Subcutaneous adipose tissue (tissue), 4 donors: ENCODE measurements around the gene C1QTNF7. TPM values are rescaled to one million over a fixed set of nuclear protein-coding genes. Genes with fewer than 3 reads are reported as not detected.

Experiments used
- CTCF ChIP-seq: fragments of 450-650 bp; IDR thresholded peaks from one replicate; pipeline ENCODE4 v1.5.1; 2016; ENCODE audit warnings: low read depth, mild to moderate bottlenecking, control low read depth, antibody characterized with exemption, moderate library complexity
- total RNA-seq, 4 donors: library from RNA; depleted of rRNA; stranded (reverse); fragments of >200 nt; gene quantifications; one replicate each; pipeline ENCODE4 v1.1.0, GENCODE V29; 2016

C1QTNF7 gene
- 10 to 100 TPM; 12.4 to 19.0 (median 18.6) TPM for total RNA-seq

DNA sequence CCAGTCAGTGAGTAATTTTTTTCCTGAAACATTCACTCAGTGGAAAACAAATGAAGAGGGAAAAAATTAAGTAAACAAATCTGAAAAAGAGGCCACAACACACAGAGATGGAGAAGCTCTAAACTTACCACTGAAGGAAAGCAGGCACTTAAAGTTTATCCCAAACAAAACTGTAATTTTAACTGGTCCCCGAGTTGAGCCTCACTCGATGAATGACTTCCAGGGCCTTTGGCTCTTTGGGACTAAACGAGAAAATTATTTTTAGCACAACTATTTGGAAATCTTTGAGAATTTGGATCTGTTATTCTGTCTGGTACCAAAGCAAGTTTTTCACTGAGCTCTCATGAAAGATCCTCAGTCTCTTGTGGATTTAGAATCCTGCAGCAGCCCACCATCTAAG is at the start of gene C1QTNF7:
Gene C1QTNF7 (plus strand): TSS at position 333 of the 400 bp plus-strand sequence. CDS start 7,711 bp downstream, outside the sequence.
- TF ChIP-seq CTCF: no peak

DNA sequence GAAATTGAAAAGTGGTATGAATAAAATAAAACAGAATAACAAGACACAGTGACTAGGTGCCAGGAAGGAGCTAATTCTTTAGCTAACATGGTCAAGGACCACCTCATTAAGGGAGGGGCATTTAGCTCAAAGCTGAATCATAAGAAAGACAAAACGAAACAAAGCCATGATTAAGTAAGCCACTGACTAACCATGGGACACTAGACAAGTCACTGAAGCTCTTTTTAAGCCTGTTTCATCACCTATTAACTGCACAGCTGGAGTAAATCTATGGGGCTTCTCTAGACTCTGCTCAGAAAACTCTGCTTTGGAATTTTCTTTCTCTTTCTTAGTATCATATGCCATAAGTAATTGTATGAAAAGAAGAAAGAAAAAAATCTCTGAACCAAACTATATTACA is 49.8 kb upstream of the C1QTNF7 start:
- TF ChIP-seq CTCF: no peak

DNA sequence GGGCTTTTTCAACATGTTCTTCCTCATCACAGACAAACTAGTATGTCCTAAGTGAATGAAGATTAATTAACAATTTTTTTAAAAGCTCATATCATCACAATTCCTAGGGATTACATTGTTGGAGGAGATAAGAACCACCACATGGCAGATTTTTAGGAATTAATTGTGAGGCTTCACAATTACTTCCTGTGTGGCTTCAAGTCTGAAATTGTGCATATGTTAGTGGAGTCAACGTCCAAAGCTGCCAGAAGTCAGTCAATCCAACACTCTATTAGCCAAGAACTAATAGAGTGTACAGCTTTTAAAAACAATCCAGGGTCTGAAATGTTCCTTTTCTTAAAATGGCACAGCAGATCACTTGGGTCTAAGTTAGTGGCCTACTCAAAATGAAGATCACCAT is 49.3 kb upstream of the C1QTNF7 start:
- TF ChIP-seq CTCF: no peak

DNA sequence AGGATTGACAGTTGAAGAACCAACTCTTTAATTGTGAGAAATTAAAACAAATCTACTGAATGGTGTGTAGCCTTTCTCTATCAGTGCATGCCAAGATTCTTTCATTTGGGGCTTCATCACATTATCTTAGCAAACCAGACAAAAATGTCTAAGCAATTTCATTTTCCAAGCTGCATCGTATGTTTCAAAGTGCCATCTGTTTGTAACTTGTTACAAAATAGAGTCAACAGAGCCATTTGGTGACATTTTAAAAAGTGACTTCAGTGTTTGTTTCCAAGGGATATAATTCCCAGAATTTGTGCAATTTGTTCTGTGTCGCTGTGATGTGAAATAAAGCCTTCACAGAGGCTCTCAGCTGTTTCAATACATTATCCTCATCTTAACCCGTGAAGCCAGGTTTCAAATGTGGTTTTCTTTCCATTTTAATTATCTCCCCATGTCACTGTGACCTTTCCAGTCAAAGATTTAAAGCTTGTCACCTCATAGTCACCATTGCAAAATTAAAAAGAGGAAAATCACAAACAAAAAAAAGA is 46.0 kb upstream of the C1QTNF7 start:
- no peak for TF ChIP-seq CTCF

DNA sequence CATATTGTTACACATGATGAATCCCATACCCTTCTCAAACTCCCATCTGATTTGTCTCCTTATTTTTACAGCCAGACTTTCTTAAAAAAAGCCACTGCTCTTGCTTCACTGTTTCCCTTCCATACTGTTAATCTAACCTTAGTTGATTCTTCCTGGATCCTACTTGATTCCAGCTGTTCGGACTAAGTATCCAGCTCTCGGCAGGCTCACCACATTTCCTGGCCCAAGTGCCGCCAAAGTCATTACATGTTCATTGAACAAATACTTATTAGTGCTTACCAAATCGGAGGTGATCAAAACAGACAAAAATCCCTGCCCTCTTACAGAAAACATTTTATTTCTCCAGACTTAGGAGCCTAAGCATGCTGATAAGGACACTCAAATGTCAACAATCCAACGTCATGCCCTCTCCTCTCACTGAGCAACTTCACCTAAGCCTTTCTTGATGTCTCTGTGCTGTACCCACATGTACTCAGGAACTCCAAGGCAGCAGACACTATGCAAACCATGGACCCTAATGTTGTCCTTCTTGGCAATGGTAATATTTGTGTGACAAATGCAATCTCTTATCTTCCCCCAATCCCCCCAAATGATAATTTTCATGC is 45.1 kb upstream of the C1QTNF7 start:
- no peak for TF ChIP-seq CTCF

DNA sequence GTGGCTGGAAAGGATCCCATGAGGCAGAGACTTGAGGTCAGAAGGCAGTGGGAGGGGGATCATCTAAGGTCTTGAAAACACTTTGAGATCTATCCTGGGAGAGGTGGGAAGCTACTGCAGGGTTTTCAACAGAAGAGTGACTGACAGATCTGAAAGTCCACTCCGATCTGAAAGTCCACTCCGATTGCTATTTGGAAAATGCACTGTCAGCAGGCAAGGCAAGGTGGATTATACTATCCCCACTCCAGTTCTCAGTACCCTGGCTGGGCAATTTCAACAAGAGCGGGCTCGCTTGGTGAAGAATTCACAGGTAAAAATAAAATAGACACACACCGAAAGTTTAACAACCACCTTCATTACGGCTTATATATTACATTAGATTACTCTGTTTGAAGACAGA is 42.3 kb upstream of the C1QTNF7 start:
- TF ChIP-seq CTCF: no peak

DNA sequence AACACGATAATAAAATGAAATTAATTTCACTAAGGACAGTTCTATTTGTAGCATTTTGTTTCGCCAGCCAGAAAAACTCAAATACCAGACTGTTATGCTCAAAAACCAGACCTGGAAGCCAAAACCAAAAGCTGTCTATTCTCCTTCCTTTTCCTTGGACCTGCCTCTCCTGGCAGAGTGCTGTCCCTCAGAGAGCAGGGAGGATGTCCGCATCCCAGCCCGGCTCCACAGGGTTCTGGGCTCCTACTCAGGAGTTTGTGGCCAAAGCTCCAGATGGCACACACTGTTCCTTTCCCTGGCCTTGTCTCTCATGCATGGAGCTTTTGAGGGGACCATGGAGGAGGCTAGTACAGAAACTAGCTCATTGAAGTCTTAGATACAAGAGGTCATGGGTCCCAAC is 41.9 kb upstream of the C1QTNF7 start:
- no peak for TF ChIP-seq CTCF
